CD4-positive, alpha-beta T cell treated with Interleukin-6 for 4 hours (primary cell): Measurements from ENCODE around the gene DAO.
A peak's percentile ranks its signal among the peaks of the same experiment; 100 is the strongest.
"Not testable (repeated sequence)": the region's sequence is repeated elsewhere in the genome, so short reads cannot be mapped to it uniquely, and the experiment has no call there.

ENCODE experiments used
- DNase-seq: peaks from one replicate; pipeline ENCODE4 v3.0.0-alpha.2; 2020; ENCODE audit warnings: mixed read lengths

Gene DAO

GRCh38 chr12:108879615-108880254, at the start of gene DAO:
Gene DAO, plus strand, starts transcription at chr12:108880092. Its CDS starts 4,915 bp downstream, at chr12:108885007.
- DNase-seq, result no peak

- DNase-seq, result no peak
These were observed 48.4 kb upstream of the DAO start for GRCh38 chr12:108831309-108831991.

GRCh38 chr12:108832208-108832607, 47.7 kb upstream of the DAO start:
- DNase-seq, result no peak

DNA sequence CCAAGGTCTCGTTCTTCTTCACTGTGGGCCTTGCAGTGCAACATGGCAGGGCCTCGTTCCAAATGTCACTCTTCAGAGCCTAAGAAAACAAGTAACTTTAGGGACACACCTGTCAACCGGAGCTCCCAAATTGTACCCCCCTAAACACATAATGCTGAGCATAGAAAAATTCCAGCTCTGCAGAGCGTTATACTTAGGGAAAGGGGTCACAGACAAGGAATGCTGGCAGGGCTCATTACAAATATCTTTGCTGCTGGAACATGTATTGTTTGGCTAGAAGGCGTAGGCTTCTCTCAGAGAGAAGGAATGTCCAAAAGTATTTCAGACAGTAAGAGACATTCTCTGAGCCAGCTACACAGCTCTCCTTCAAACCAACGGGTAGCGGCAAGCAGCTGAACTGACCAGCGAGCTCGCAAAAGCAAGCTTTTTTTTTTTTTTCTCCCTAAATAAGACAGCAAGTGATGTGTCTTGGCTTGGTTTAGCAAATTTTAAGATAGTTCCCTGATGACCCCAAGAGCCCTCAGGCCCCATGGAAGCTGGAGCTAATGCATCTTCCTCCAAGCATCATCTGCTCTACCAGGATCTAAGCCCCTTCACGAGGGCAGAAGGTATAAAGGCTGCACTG, 47.0 kb upstream of the DAO start:
- DNase-seq, result no peak

GRCh38 chr12:108833355-108833733, 46.5 kb upstream of the DAO start:
- no peak for DNase-seq

DNA sequence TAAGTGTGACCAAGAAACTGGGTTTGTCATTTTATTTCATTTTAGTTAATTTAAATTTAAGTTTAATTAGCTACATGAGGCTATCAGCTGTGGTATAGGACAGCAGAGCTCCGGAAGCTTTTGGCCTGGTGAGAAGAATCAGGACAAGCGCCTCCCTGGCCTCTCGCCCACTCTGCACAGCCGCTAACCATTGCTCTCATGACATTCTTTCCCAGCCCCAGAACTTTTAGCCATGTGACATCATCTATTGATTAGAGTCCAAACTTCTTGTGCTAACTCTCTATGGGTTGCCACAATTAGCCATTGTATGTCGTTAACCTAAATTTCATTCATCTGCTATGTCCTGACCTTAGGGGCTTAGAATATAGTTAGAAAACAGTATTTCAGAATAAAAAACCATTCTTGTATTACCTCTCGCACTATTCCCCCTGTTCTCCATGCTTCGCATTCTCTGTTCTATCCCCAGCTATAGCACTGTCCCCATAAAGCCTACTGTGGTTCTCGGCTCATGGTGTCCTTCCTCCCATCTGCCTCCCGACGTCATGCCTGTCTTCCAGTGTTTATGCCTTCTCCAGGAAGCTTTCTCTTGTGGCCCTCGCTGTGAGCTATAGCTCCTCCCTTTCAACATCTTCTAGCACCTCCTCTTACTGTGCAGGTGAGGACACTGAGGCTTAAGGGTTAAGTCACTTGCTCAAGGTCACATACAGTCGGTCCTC, 46.0 kb upstream of the DAO start:
- DNase-seq, result no peak

GRCh38 chr12:108835860-108836634, 43.8 kb upstream of the DAO start:
- DNase-seq, result no peak

DNA sequence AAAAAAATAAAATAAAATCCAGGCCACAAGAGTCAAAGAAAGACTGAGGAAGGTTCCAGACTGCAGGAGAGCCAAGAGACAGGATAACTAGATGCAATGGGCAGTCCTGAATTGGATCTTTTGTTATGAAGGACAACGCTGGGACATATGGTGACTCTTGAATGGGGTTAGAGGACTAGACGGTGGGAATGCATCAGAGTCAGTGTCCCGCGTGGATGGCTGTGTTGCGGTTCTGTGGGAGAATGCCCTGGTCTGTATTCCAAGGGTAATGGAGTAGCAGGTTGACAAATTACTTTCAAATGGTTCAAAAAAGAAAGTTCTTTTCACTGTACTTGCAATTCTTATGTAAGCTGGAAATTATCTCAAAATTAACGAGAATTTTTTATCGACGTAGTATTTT, 42.7 kb upstream of the DAO start:
- DNase-seq, result no peak

- DNase-seq, result no peak
These were observed 42.2 kb upstream of the DAO start for GRCh38 chr12:108837680-108838079.

- peak; percentile 77 for DNase-seq
These were observed 41.5 kb upstream of the DAO start for GRCh38 chr12:108838194-108839017.

DNA sequence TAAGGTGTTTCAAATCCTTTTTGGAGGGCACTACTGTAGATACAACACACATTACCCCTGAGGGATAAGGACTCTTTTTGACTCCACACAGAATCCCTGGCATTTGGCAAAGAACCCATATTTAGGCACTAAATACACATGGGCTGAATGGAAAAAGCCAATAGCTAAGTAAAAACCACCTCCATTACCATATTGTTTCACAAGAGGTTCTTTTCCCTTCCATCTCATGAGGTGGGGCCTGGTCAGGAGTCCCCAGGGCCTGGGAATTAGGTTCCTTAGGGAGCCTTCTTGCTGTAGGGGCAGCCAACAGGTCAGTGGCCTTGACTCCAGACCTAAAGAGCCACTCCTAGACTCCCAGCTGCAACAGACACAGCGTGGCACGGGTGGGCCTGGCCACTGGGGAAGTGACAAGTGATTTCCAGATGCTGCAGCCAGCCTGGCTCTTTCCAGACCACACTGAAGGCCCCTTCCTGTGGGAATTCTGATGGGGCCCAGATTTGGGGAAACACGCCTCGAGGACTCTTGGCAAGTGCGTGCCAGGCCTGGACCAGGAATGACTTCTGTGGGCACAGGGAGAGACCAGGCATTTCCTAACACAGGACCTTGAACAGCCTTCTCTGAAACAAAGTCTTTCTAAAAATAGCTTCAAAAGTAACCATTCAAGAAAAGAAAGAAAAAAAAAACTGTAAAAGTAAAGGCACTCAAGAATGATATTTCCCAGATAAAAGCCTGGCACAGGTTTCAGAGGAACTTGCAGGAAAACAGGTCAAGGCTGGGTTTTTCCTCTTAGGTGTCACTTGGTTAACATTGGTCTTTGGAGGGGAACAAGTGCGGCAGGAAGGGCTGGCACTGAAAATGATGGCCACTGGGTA, 40.6 kb upstream of the DAO start:
- DNase-seq, result no peak

- DNase-seq, result no peak
These were observed 40.0 kb upstream of the DAO start for GRCh38 chr12:108839890-108840230.

GRCh38 chr12:108840605-108841332, 39.1 kb upstream of the DAO start:
- no peak for DNase-seq

GRCh38 chr12:108841825-108842224, 38.1 kb upstream of the DAO start:
- not testable (repeated sequence) for DNase-seq

DNA sequence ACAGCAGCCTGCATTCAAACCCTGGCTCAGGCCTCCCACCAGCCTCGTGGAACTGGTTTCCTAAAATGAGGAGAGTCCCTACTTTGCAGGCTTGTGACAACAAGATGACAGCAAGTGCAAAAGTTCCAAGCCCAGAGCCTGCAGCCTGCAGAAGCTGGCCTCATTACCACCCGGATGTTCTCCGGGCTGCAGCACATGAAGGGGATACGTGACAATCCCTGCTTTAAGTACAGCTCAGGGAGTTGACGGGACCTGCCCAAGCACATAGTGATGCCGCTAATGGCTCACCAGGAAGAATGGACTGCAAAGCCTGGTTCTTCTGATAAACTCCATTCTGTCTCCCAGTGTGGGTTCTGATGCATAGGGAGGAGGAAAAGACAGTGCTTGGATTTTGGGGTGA, 37.5 kb upstream of the DAO start:
- no peak for DNase-seq

GRCh38 chr12:108843187-108843586, 36.7 kb upstream of the DAO start:
- no peak for DNase-seq

- no peak for DNase-seq
These were observed 34.2 kb upstream of the DAO start for GRCh38 chr12:108845696-108846095.

DNA sequence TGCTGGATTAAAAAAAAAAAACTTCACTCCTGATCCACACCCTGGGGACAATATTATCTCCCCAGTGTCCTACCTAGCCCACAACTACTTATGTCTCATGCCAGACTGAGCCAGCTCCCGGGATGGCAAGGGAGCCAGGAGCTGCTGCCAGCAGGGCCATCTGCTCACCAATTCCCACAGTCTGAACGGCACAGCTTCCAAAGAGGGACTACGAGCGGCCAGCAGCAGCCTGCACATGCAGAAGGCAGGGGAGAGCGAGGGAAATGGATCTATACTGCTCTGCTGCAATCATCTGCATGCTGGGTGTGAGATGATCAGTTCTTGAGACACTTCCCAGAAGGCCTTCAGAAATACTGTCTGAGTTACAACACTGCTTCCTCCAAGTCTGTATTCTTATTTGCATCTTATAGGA, 33.6 kb upstream of the DAO start:
- no peak for DNase-seq

DNA sequence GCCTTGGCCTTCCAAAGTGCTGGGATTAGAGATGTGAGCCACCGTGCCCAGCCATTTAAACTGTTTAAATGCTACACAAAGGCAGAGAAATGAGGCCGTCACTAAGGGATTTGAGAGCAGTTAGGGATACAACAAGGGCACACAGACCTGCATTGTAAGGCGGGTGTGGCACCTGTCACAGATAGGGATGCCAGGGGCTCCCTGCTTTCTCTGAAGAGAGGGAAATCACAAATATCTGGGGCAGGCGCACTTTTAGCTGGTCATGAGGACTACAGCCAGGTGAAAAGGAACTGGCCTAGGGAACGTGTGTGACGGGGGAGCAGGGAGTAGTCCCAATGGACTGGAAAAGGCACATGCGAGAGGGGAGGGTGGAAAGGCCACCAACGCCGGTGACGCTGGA, 32.2 kb upstream of the DAO start:
- DNase-seq, result no peak

DNA sequence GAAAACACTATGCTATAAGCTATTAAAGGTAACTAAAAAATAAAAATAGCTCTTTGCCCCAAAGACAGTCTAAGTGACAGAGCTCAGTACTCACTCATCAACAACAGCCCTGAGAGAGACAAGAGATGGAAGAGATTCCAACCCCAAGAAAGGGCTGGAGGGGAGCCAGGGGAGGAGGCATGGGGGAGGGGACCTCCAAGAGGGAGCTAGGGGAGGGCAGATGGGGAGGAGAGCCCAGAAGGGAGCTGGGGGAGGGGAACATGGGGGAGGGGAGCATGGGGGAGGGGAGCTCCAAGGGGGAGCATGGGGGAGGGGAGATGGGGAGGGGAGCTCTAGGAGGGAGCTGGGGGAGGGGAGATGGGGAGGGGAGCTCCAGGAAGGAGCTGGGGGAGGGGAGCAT, 30.2 kb upstream of the DAO start:
- no peak for DNase-seq
